Esophagus squamous epithelium (tissue), 4 donors: ENCODE data around the gene CDK11B.
"Not testable (repeated sequence)": the region's sequence is repeated elsewhere in the genome, so short reads cannot be mapped to it uniquely, and the experiment has no call there.

Source experiments
- POLR2A ChIP-seq, 4 donors: fragments of 450-650 bp; IDR thresholded peaks; one replicate each; pipeline ENCODE4 v1.6.1; 2017; ENCODE audit warnings: antibody characterized with exemption in 4 of 4, mild to moderate bottlenecking in 4 of 4, moderate library complexity in 3 of 4
- TF ChIP-seq, protein P1 (sequence below), 6 experiments: fragments of 450-650 bp in 4 of 6; fragments of 200-600 bp in 2 of 6; sonication (generic) in 2 of 6; IDR thresholded peaks; one replicate each; pipeline ENCODE4 v1.5.1; 2016 to 2019; ENCODE audit warnings: antibody characterized with exemption in 6 of 6, mild to moderate bottlenecking in 4 of 6, moderate library complexity in 4 of 6

DNA sequence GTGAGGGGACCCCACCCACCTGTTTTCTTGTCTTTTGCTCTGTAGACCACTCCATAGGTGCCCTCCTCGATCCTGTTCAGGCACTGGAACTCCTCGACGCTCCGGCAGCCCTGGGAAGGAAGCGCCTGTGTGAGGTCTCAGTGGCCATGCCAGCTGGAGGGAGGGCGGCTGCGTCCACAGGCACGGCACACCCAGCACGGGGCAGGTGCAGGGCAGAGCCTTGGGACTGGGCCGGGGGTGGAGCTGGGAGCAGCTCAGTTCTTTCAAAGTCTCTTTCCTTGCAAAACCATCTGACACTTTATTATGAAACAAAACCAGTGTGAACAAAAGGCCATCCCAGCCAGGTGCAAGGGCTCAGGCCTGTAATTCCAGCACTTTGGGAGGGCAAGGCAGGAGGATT, 46.8 kb upstream of the CDK11B start:
- TF ChIP-seq, protein P1, sequence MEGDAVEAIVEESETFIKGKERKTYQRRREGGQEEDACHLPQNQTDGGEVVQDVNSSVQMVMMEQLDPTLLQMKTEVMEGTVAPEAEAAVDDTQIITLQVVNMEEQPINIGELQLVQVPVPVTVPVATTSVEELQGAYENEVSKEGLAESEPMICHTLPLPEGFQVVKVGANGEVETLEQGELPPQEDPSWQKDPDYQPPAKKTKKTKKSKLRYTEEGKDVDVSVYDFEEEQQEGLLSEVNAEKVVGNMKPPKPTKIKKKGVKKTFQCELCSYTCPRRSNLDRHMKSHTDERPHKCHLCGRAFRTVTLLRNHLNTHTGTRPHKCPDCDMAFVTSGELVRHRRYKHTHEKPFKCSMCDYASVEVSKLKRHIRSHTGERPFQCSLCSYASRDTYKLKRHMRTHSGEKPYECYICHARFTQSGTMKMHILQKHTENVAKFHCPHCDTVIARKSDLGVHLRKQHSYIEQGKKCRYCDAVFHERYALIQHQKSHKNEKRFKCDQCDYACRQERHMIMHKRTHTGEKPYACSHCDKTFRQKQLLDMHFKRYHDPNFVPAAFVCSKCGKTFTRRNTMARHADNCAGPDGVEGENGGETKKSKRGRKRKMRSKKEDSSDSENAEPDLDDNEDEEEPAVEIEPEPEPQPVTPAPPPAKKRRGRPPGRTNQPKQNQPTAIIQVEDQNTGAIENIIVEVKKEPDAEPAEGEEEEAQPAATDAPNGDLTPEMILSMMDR (IDR thresholded peaks at IDR 0.05) = not testable (repeated sequence)
- not testable (repeated sequence) for TF ChIP-seq POLR2A (IDR thresholded peaks at IDR 0.05)
